Measurements from ENCODE around the gene NEGR1.

Gene NEGR1

GRCh38 chr1:71561729-71562128 lies 720.6 kb downstream of the NEGR1 start:
- DNase-seq (ENCODE audit: low read depth), result no peak

- DNase-seq (ENCODE audit: low read depth), result no peak
These were observed 721.1 kb downstream of the NEGR1 start for GRCh38 chr1:71561206-71561605.

- DNase-seq (ENCODE audit: low read depth), result no peak
These were observed 722.5 kb downstream of the NEGR1 start for GRCh38 chr1:71559880-71560279.

- DNase-seq (ENCODE audit: low read depth), result no peak
These were observed 725.2 kb downstream of the NEGR1 start for GRCh38 chr1:71557138-71557537.

GRCh38 chr1:71548398-71548890 lies 733.9 kb downstream of the NEGR1 start:
- no peak for DNase-seq (ENCODE audit: low read depth)

GRCh38 chr1:71542155-71542554 lies 740.2 kb downstream of the NEGR1 start:
- no peak for DNase-seq (ENCODE audit: low read depth)

- no peak for DNase-seq (ENCODE audit: low read depth)
These were observed 748.4 kb downstream of the NEGR1 start for GRCh38 chr1:71533950-71534349.

GRCh38 chr1:71532343-71532742 lies 750.0 kb downstream of the NEGR1 start:
- DNase-seq (ENCODE audit: low read depth), result no peak

- DNase-seq (ENCODE audit: low read depth), result no peak
These were observed 755.5 kb downstream of the NEGR1 start for GRCh38 chr1:71526824-71527223.

GRCh38 chr1:71522721-71523120 lies 759.6 kb downstream of the NEGR1 start:
- DNase-seq (ENCODE audit: low read depth), result no peak

GRCh38 chr1:71521655-71522264 lies 760.6 kb downstream of the NEGR1 start:
- DNase-seq (ENCODE audit: low read depth), result no peak

GRCh38 chr1:71511505-71511904 lies 770.8 kb downstream of the NEGR1 start:
- no peak for DNase-seq (ENCODE audit: low read depth)

GRCh38 chr1:71510725-71511124 lies 771.6 kb downstream of the NEGR1 start:
- DNase-seq (ENCODE audit: low read depth), result no peak

- DNase-seq (ENCODE audit: low read depth), result no peak
These were observed 773.2 kb downstream of the NEGR1 start for GRCh38 chr1:71509051-71509595.

GRCh38 chr1:71502006-71502405 lies 780.3 kb downstream of the NEGR1 start:
- DNase-seq (ENCODE audit: low read depth), result no peak

- DNase-seq (ENCODE audit: low read depth), result no peak
These were observed 783.8 kb downstream of the NEGR1 start for GRCh38 chr1:71498542-71498941.

GRCh38 chr1:71494163-71494562 lies 788.2 kb downstream of the NEGR1 start:
- DNase-seq (ENCODE audit: low read depth), result no peak

GRCh38 chr1:71492298-71493041 lies 789.9 kb downstream of the NEGR1 start:
- DNase-seq (ENCODE audit: low read depth), result no peak

GRCh38 chr1:71490432-71490831 lies 791.9 kb downstream of the NEGR1 start:
- DNase-seq (ENCODE audit: low read depth), result no peak

- no peak for DNase-seq (ENCODE audit: low read depth)
These were observed 793.6 kb downstream of the NEGR1 start for GRCh38 chr1:71488555-71489252.

GRCh38 chr1:71473331-71473730 lies 809.0 kb downstream of the NEGR1 start:
- DNase-seq (ENCODE audit: low read depth), result no peak

- DNase-seq (ENCODE audit: low read depth), result no peak
These were observed 817.2 kb downstream of the NEGR1 start for GRCh38 chr1:71465093-71465492.

- no peak for DNase-seq (ENCODE audit: low read depth)
These were observed 818.3 kb downstream of the NEGR1 start for GRCh38 chr1:71464016-71464415.
